ENCODE data around the gene SLC27A5. TPM values are rescaled to one million over a fixed set of nuclear protein-coding genes. Genes with fewer than 3 reads are reported as not detected.

The SLC27A5 gene
- total and polyA plus RNA-seq, 2 of the 4 experiments (the other 2 are of a cell fraction) = 7.7 to 11.2 TPM

- TF ChIP-seq RCOR1 (IDR thresholded peaks at IDR 0.05; ENCODE audit: insufficient replicate concordance, low read length) = no peak
- peak; percentile 61; the same call in 1 of the 2 replicates for TF ChIP-seq MAZ (IDR thresholded peaks at IDR 0.05; ENCODE audit: borderline replicate concordance, low read depth, low read length)
These were observed 2.1 kb upstream of the SLC27A5 start (continued) for GRCh38 chr19:58513694-58514563.

GRCh38 chr19:58513213-58513693 lies 1.5 kb upstream of the SLC27A5 start:
- Histone ChIP-seq H2BK5ac (ENCODE audit: low read depth, low read length, poor library complexity, severe bottlenecking) (no peak overlapping the region), H3K9me1 (ENCODE audit: insufficient read depth, low read length) (peaks cover 8% of the 10 kb centered on the region), H3K27ac (ENCODE audit: insufficient read depth, low read length) (no peak overlapping the region), H3K9me3 (ENCODE audit: control insufficient read depth, insufficient read depth, low read length) (no peaks in the 10 kb centered on the region), H2BK120ac (ENCODE audit: low read depth, low read length) (no peak overlapping the region), H4K8ac (ENCODE audit: low read depth in 2 of 2, low read length in 2 of 2) (no peak overlapping the region; a peak in 1 of 4 replicates), H3K56ac (ENCODE audit: extremely low read depth, insufficient read depth, low read length) (no peak overlapping the region), H4K91ac (ENCODE audit: insufficient read depth, low read depth, low read length) (no peak overlapping the region), H2AK5ac (ENCODE audit: low read depth, low read length) (no peak overlapping the region), H2BK15ac (ENCODE audit: low read depth, low read length) (no peak overlapping the region; the same call in 2 of the 3 replicates), H4K20me1 (ENCODE audit: insufficient read depth, low read length) (peaks cover 17% of the 10 kb centered on the region), H3K9ac (ENCODE audit: low read depth, low read length) (no peak overlapping the region), H3K4ac (ENCODE audit: low read depth, low read length) (no peak overlapping the region), H4K5ac (ENCODE audit: low read depth, low read length) (no peak overlapping the region), H3K18ac (ENCODE audit: low read depth, low read length) (no peak overlapping the region), H3K14ac (replicated peaks; ENCODE audit: low read depth, low read length) (no peak overlapping the region), H3K23ac (ENCODE audit: low read depth, low read length) (no peak overlapping the region), H2AK9ac (replicated peaks; ENCODE audit: low read depth, low read length, poor library complexity) (no peak overlapping the region), H2AFZ (replicated peaks; ENCODE audit: low read length, poor library complexity) (no peak overlapping the region), H3K4me1 (ENCODE audit: control insufficient read depth, insufficient read depth, low read length) (peaks cover 4% of the 10 kb centered on the region), H3K36me3 (ENCODE audit: control insufficient read depth, insufficient read depth, low read length) (peaks cover 20% of the 10 kb centered on the region), H3K4me3 (ENCODE audit: insufficient read depth, low read depth, low read length) (no peak overlapping the region), H3K4me2 (ENCODE audit: low read depth, low read length) (no peak overlapping the region), H2BK20ac (ENCODE audit: low read depth, low read length) (no peak overlapping the region), H3K79me1 (ENCODE audit: low read depth in 1 of 2, low read length in 2 of 2) (peaks cover 4 to 51% of the 10 kb centered on the region in 2 experiments; a peak in 3 of 4 replicates), H3K27me3 (ENCODE audit: control insufficient read depth, insufficient read depth, low read length) (no peaks in the 10 kb centered on the region)
- no TSS peak for BruUV-seq (replicated peaks)
- dilution Hi-C loops (cut with HindIII; ENCODE audit: low sequenced_read_pairs, unreplicated experiment) = no loop called here
- no peak for ATAC-seq (ENCODE audit: low read depth)
- in situ Hi-C loops (cut with MboI; ENCODE audit: low sequenced_read_pairs) = no loop called here
- no peak for DNase-seq
- ChIA-PET POLR2A (ENCODE audit: unreplicated experiment) (no interaction called here), CTCF (no interaction called here)
- 90% methylated on average over 4 of the region's 10 CpGs; no CpG with 5 or more reads in 1 of the 2 experiments for WGBS, 2 experiments (ENCODE audit: extremely low coverage in 2 of 2, insufficient read length in 1 of 2)
- intact Hi-C loops (cut with micrococcal nuclease) = no loop called here
- TF ChIP-seq POLR2A (IDR thresholded peaks at IDR 0.05; ENCODE audit: low read depth, low read length) = no peak
- TF ChIP-seq RCOR1 (IDR thresholded peaks at IDR 0.05; ENCODE audit: insufficient replicate concordance, low read length) = no peak
- TF ChIP-seq CHD1 (IDR thresholded peaks at IDR 0.05; ENCODE audit: low read depth, low read length) = no peak
- TF ChIP-seq FOS (IDR thresholded peaks at IDR 0.05; ENCODE audit: low read depth, low read length) = no peak
- no peak for TF ChIP-seq BHLHE40 (IDR thresholded peaks at IDR 0.05; ENCODE audit: low read depth, low read length)
- no peak for TF ChIP-seq MXI1 (IDR thresholded peaks at IDR 0.05; ENCODE audit: borderline replicate concordance, low read depth, low read length)
- TF ChIP-seq ELK1 (IDR thresholded peaks at IDR 0.05; ENCODE audit: borderline replicate concordance, low read depth, low read length) = no peak
- TF ChIP-seq RFX5 (IDR thresholded peaks at IDR 0.05; ENCODE audit: low read depth, low read length) = no peak
- no peak for TF ChIP-seq RAD21 (IDR thresholded peaks at IDR 0.05; ENCODE audit: low read length)
- TF ChIP-seq CTCF (conservative IDR thresholded peaks at IDR 0.05; ENCODE audit: low read depth, low read length) = no peak
- no peak for TF ChIP-seq MAFK (IDR thresholded peaks at IDR 0.05; ENCODE audit: low read depth, low read length)
- no peak for TF ChIP-seq CEBPB (IDR thresholded peaks at IDR 0.05; ENCODE audit: low read depth, low read length)
- no peak for TF ChIP-seq NFE2L2 (IDR thresholded peaks at IDR 0.05; ENCODE audit: low read depth, low read length)
